Tibial nerve (tissue), 4 donors: ENCODE results near the gene LCP1. TPM values are rescaled to one million over a fixed set of nuclear protein-coding genes. Genes with fewer than 3 reads are reported as not detected.

Experiments used
- DNase-seq, 2 donors: peaks; one replicate each; pipeline ENCODE4 v3.0.0-alpha.2; 2019; ENCODE audit warnings: low spot score in 2 of 2
- H3K27ac ChIP-seq, 4 donors: fragments of 200-600 bp; sonication (generic) in 3 of 4; one replicate each; pipeline ENCODE4 v1.5.1; 2017 to 2019; ENCODE audit warnings: mild to moderate bottlenecking in 1 of 4
- H3K27me3 ChIP-seq, 2 donors: fragments of 200-600 bp; sonication (generic) in 1 of 2; one replicate each; pipeline versions ENCODE4 v1.5.1 to v1.6.0; 2017 to 2019
- H3K36me3 ChIP-seq, 3 donors: fragments of 200-600 bp; sonication (generic); one replicate each; pipeline ENCODE4 v1.5.1; 2018 to 2019
- H3K4me1 ChIP-seq, 4 donors: fragments of 200-600 bp; sonication (generic) in 3 of 4; one replicate each; pipeline ENCODE4 v1.5.1; 2017 to 2019
- H3K4me3 ChIP-seq, 4 donors: fragments of 200-600 bp; sonication (generic) in 3 of 4; one replicate each; pipeline ENCODE4 v1.5.1; 2017 to 2019; ENCODE audit warnings: mild to moderate bottlenecking in 1 of 4, moderate library complexity in 1 of 4
- H3K9me3 ChIP-seq, 4 donors: fragments of 200-600 bp; sonication (generic) in 3 of 4; one replicate each; pipeline ENCODE4 v1.5.1; 2017 to 2019
- EP300 ChIP-seq, 2 donors: sonication (generic); formaldehyde crosslinking; IDR thresholded peaks; one replicate each; pipeline ENCODE4 v1.6.1; 2017; ENCODE audit warnings: antibody characterized with exemption in 2 of 2, mild to moderate bottlenecking in 1 of 2
- POLR2A ChIP-seq, 2 donors: fragments of 450-650 bp; IDR thresholded peaks; one replicate each; pipeline ENCODE4 v1.6.1; 2017; ENCODE audit warnings: antibody characterized with exemption in 2 of 2, mild to moderate bottlenecking in 2 of 2, moderate library complexity in 2 of 2
- WGBS, 2 donors: methylation state at CpG; one replicate each; pipeline ENCODE4 v1.1.5; 2018; 5-methylcytosine and 5-hydroxymethylcytosine counted together
- total RNA-seq, 4 donors: library from RNA; depleted of rRNA; stranded (reverse); fragments of >200 nt; gene quantifications; one replicate each; pipeline ENCODE4 v1.1.0, GENCODE V29; 2016
- TF ChIP-seq, protein P1 (sequence below), 5 experiments: fragments of 200-600 bp in 3 of 5; fragments of 450-650 bp in 2 of 5; sonication (generic) in 3 of 5; IDR thresholded peaks; one replicate each; pipeline ENCODE4 v1.5.1; 2016 to 2019; ENCODE audit warnings: antibody characterized with exemption in 5 of 5, mild to moderate bottlenecking in 3 of 5, moderate library complexity in 2 of 5

LCP1 gene
- total RNA-seq, 4 donors from 2014 or later = 18.1 to 62.7 (median 22.4) TPM

DNA sequence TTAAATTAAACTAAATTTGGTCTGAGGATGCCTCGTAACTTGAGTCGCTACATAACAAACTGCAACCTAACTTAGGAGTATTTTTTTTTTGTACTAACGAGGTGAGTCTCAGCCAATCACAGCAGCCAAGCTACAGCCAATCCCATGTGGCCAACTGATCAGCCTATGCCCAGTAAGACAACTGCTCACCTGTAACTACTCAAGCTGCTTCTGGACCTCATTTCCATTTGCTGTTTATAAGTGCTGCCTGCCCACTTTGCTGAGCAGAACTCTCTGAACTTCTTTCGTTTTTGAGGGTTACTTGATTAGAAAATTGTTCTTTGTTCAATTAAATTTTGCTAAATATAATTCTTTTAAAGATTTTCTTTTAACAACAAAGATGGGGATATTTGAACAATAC is 81.0 kb downstream of the LCP1 start:
- Histone ChIP-seq H3K4me3 (no peak overlapping the region), H3K27ac (no peak overlapping the region), H3K27me3 (no peaks in the 10 kb centered on the region), H3K36me3 (no peaks in the 10 kb centered on the region), H3K4me1 (peaks cover 0 to 5% (median 0%) of the 10 kb centered on the region in 4 donors), H3K9me3 (no peaks in the 10 kb centered on the region)
- TF ChIP-seq, protein P1, sequence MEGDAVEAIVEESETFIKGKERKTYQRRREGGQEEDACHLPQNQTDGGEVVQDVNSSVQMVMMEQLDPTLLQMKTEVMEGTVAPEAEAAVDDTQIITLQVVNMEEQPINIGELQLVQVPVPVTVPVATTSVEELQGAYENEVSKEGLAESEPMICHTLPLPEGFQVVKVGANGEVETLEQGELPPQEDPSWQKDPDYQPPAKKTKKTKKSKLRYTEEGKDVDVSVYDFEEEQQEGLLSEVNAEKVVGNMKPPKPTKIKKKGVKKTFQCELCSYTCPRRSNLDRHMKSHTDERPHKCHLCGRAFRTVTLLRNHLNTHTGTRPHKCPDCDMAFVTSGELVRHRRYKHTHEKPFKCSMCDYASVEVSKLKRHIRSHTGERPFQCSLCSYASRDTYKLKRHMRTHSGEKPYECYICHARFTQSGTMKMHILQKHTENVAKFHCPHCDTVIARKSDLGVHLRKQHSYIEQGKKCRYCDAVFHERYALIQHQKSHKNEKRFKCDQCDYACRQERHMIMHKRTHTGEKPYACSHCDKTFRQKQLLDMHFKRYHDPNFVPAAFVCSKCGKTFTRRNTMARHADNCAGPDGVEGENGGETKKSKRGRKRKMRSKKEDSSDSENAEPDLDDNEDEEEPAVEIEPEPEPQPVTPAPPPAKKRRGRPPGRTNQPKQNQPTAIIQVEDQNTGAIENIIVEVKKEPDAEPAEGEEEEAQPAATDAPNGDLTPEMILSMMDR (IDR thresholded peaks at IDR 0.05) = no peak
- no peak for TF ChIP-seq EP300 (IDR thresholded peaks at IDR 0.05)
- TF ChIP-seq POLR2A (IDR thresholded peaks at IDR 0.05) = no peak
- WGBS, 2 donors = 76 to 82% methylated on average over 4 of the region's 4 CpGs
- no peak for DNase-seq

DNA sequence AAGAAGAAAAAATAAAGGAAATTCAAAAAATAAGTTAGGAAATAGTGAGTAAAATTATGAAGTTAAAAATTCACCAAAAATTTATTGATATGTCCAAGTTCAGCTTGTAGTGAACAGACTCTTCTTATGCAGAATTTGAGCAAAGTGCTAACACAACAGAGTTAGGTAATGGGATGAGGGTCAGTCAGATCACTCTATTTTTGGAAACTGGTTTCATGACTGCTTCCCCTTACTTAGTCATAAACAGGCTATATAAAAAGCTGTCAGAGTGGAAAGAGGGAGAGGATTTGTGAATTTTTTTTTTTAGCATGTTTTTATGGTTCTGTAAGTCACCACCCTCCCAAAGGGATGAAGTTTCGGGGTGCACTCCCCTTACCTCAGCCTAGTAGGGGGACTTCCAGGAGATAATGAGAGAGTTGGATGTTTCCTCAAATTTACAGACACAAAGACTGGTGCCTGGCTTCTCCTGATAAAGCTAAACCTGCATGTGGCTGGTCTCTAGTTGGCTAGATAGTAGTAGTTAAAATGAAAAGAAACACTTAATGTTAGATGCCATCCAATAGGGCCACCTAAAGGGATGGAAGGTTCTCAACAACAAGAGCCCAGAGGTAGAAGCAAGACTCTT is 81.7 kb downstream of the LCP1 start:
- Histone ChIP-seq H3K4me3 (no peak overlapping the region), H3K9me3 (no peaks in the 10 kb centered on the region), H3K4me1 (peaks cover 0 to 5% (median 0%) of the 10 kb centered on the region in 4 donors), H3K36me3 (no peaks in the 10 kb centered on the region), H3K27me3 (no peaks in the 10 kb centered on the region), H3K27ac (no peak overlapping the region)
- DNase-seq = no peak
- 54 to 71% methylated on average over 1 of the region's 1 CpG for WGBS, 2 donors
- TF ChIP-seq EP300 (IDR thresholded peaks at IDR 0.05) (no peak), POLR2A (IDR thresholded peaks at IDR 0.05) (no peak)
- TF ChIP-seq, protein P1 (IDR thresholded peaks at IDR 0.05) = no peak

DNA sequence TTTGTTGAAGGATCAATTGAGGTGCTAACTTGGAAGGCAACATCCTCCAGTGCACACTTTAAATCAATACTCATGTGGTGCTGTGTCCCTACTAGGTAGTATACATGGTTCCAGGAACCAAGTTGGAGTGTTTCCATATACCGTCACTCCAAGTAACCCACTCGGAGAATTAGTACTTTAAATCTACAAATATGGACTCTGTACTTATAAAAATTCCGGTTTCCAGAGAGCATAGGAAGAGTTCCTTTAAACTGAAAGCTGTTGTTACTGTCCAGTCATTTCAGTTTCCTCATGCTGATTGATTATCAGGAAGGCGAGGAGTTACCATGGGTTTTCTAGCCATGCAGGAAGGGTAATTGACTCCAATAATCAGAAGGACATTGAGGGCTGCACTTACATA is 84.3 kb downstream of the LCP1 start:
- Histone ChIP-seq H3K4me3 (no peak overlapping the region), H3K36me3 (no peaks in the 10 kb centered on the region), H3K4me1 (peaks cover 0 to 5% (median 0%) of the 10 kb centered on the region in 4 donors), H3K27me3 (no peaks in the 10 kb centered on the region), H3K27ac (no peak overlapping the region), H3K9me3 (no peaks in the 10 kb centered on the region)
- DNase-seq = no peak
- TF ChIP-seq EP300 (IDR thresholded peaks at IDR 0.05) (no peak), POLR2A (IDR thresholded peaks at IDR 0.05) (no peak)
- TF ChIP-seq, protein P1 (IDR thresholded peaks at IDR 0.05) = no peak
- WGBS, 2 donors = 93 to 98% methylated on average over 4 of the region's 4 CpGs

DNA sequence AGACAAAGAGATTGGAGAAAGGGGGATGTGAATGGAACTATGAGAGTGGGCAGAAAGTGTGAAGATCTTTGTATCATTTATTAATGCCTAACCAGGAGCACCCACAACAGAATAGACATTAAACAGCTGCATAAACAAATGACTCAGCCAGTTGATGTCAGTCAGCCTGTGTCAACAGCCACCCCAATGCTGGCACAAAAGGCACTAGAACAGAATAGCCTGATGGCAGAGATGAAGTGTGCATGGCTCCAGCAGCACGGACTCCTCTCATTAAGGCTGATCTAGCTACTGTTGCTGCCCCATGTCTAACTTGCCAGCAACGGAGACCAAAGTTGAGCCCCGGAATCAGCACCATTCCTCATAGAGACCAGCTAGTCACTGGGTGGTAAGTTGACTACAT is 85.0 kb downstream of the LCP1 start:
- Histone ChIP-seq H3K4me1 (peaks cover 0 to 4% (median 0%) of the 10 kb centered on the region in 4 donors), H3K9me3 (no peaks in the 10 kb centered on the region), H3K36me3 (no peaks in the 10 kb centered on the region), H3K27ac (no peak overlapping the region), H3K4me3 (no peak overlapping the region), H3K27me3 (no peaks in the 10 kb centered on the region)
- DNase-seq = no peak
- TF ChIP-seq, protein P1 (IDR thresholded peaks at IDR 0.05) = no peak
- no peak for TF ChIP-seq POLR2A (IDR thresholded peaks at IDR 0.05)
- TF ChIP-seq EP300 (IDR thresholded peaks at IDR 0.05) = no peak
- 74 to 100% methylated on average over 3 of the region's 3 CpGs for WGBS, 2 donors

DNA sequence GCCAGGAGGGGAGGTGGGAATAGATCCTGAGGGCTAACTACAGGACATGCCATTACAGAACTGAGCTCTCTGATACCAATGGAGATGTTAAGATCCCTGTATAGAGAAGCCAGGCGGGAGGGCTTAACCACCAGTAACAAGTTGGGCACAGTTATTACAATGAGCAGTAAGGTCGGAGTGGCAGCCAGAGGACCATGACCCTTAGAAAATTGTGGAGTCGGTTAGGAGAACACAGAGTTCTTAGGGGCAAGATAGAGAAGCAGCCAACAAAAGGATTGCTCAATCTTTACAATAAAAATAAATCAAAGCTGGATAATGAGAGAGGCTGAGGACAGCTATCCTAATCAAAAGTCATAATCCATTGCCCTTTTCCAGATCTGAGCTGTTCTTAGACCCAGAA is 87.5 kb downstream of the LCP1 start:
- H3K27me3 ChIP-seq = no peaks in the 10 kb centered on the region
- H3K4me3 ChIP-seq = no peak overlapping the region
- H3K4me1 ChIP-seq = no peaks in the 10 kb centered on the region
- no peak overlapping the region for H3K27ac ChIP-seq
- no peak for TF ChIP-seq EP300 (IDR thresholded peaks at IDR 0.05)
- TF ChIP-seq, protein P1 (IDR thresholded peaks at IDR 0.05) = no peak
- no peak for TF ChIP-seq POLR2A (IDR thresholded peaks at IDR 0.05)
- no peaks in the 10 kb centered on the region for H3K36me3 ChIP-seq
- 64 to 70% methylated on average over 3 of the region's 3 CpGs for WGBS, 2 donors
- DNase-seq = no peak
- H3K9me3 ChIP-seq = no peaks in the 10 kb centered on the region
